GM12878 (cell line): ENCODE measurements around the gene SFTPB. TPM values are rescaled to one million over a fixed set of nuclear protein-coding genes. Genes with fewer than 3 reads are reported as not detected.

Experiments
- ATAC-seq: fragments of 200-7000 bp; cut with Tn5 transposase; 3 replicates; pipeline ENCODE4 v1.9.1; 2020; ENCODE audit warnings: mild to moderate bottlenecking, moderate library complexity
- BruUV-seq: library from RNA; stranded (reverse); fragments of 400-500 nt; replicated peaks from 2 replicates; lab custom pipeline; 2021; lab: Mats Ljungman, UMichigan
- CTCF ChIA-PET: fragments of 300-600 bp; sonication (Branson Sonifier 250); formaldehyde crosslinking; extraction: SDS; loops from one replicate; lab custom pipeline; 2021; ENCODE audit warnings: inconsistent platforms; lab: Yijun Ruan, JAX
- POLR2A ChIA-PET: fragments of 350-600 bp; formaldehyde crosslinking; extraction: SDS; loops from one replicate; lab custom pipeline; 2021; ENCODE audit warnings: inconsistent platforms; lab: Charles Lee
- RAD21 ChIA-PET: fragments of 300-600 bp; sonication (Branson Sonifier 250); formaldehyde crosslinking; loops from one replicate; lab custom pipeline; 2023; ENCODE audit warnings: antibody characterized with exemption; ENCODE audit not compliant: unreplicated experiment; lab: Charles Lee
- SMC1A ChIA-PET: fragments of 300-600 bp; sonication (Branson Sonifier 250); formaldehyde crosslinking; loops from one replicate; lab custom pipeline; 2023; ENCODE audit not compliant: unreplicated experiment, uncharacterized antibody; lab: Charles Lee
- DNase-seq: peaks from one replicate; pipeline ENCODE4 v3.0.0-alpha.2; 2011; ENCODE audit warnings: low read depth, low spot score
- FAIRE-seq: peaks from 3 replicates; lab custom pipeline; 2011; peaks lifted over from hg19 to GRCh38; lab: Jason Lieb, UNC
- H2AFZ ChIP-seq: 2 replicates; pipeline ENCODE4 v1.6.0; 2011; ENCODE audit warnings: low read depth, low read length, control low read depth; ENCODE audit not compliant: control insufficient read depth
- H3K27ac ChIP-seq: 2 replicates; pipeline ENCODE4 v1.5.1; 2011; ENCODE audit warnings: control low read depth; ENCODE audit not compliant: control insufficient read depth, insufficient read depth
- H3K27me3 ChIP-seq, 2 experiments: replicated peaks in 1 of 2; 2 replicates each; pipeline versions ENCODE4 v1.6.0 to v1.6.1; 2011; ENCODE audit warnings: low read length in 1 of 2; ENCODE audit not compliant: control insufficient read depth in 2 of 2, insufficient read depth in 2 of 2
- H3K36me3 ChIP-seq, 2 experiments: 2 replicates each; pipeline ENCODE4 v1.5.1; 2011; ENCODE audit warnings: low read length in 1 of 2; ENCODE audit not compliant: control insufficient read depth in 2 of 2, insufficient read depth in 2 of 2
- H3K4me1 ChIP-seq: 2 replicates; pipeline ENCODE4 v1.6.1; 2011; ENCODE audit warnings: mild to moderate bottlenecking, low read length, moderate library complexity, mixed read lengths; ENCODE audit not compliant: control insufficient read depth, insufficient read depth
- H3K4me2 ChIP-seq: 2 replicates; pipeline ENCODE4 v1.6.0; 2011; ENCODE audit warnings: control low read depth; ENCODE audit not compliant: control insufficient read depth, insufficient read depth
- H3K4me3 ChIP-seq: fragments of 200-600 bp; sonication (generic); 2 replicates; pipeline ENCODE4 v1.5.1; 2016
- H3K79me2 ChIP-seq: 2 replicates; pipeline ENCODE4 v1.6.0; 2011; ENCODE audit warnings: low read length; ENCODE audit not compliant: control insufficient read depth, insufficient read depth
- H3K9ac ChIP-seq: 2 replicates; pipeline ENCODE4 v1.8.0; 2011; ENCODE audit warnings: low read length, control low read depth, mixed read lengths; ENCODE audit not compliant: control insufficient read depth, insufficient read depth
- H3K9me3 ChIP-seq: replicated peaks from 3 replicates; pipeline ENCODE4 v1.5.1; 2011; ENCODE audit warnings: mild to moderate bottlenecking, low read length; ENCODE audit not compliant: control insufficient read depth, insufficient read depth
- H4K20me1 ChIP-seq: 2 replicates; pipeline ENCODE4 v1.6.0; 2011; ENCODE audit not compliant: control insufficient read depth, insufficient read depth
- CTCF ChIP-seq, 3 experiments: IDR thresholded peaks in 2 of 3; conservative IDR thresholded peaks in 1 of 3; 2 replicates each; pipeline ENCODE4 v1.5.1; 2011; ENCODE audit warnings: low read depth in 3 of 3, low read length in 3 of 3, mild to moderate bottlenecking in 3 of 3, control low read depth in 2 of 3, moderate library complexity in 2 of 3, inconsistent platforms in 1 of 3, mixed read lengths in 1 of 3; ENCODE audit not compliant: control insufficient read depth in 2 of 3, insufficient read depth in 1 of 3; ENCODE audit errors: extremely low read depth in 1 of 3
- ESRRA ChIP-seq: IDR thresholded peaks from 2 replicates; pipeline ENCODE4 v1.6.1; 2012; ENCODE audit warnings: mild to moderate bottlenecking, low read length, improper control_type of control experiment
- EZH2 ChIP-seq: IDR thresholded peaks from 2 replicates; pipeline ENCODE4 v1.6.1; 2012; ENCODE audit warnings: low read depth, mild to moderate bottlenecking, control low read depth, inconsistent platforms, low read length, borderline replicate concordance; ENCODE audit not compliant: control insufficient read depth
- IKZF1 ChIP-seq: fragments of 450-650 bp; conservative IDR thresholded peaks from 2 replicates; pipeline ENCODE4 v1.6.1; 2017; ENCODE audit warnings: antibody characterized with exemption, mild to moderate bottlenecking
- IRF4 ChIP-seq: IDR thresholded peaks from 2 replicates; pipeline ENCODE4 v1.6.1; 2011; ENCODE audit warnings: low read depth, low read length
- KAT2A ChIP-seq: conservative IDR thresholded peaks from 2 replicates; pipeline ENCODE4 v1.6.1; 2011; ENCODE audit warnings: low read depth, low read length; ENCODE audit not compliant: control insufficient read depth
- KDM1A ChIP-seq: fragments of 200-600 bp; sonication (generic); IDR thresholded peaks from 2 replicates; pipeline ENCODE4 v1.6.1; 2016; ENCODE audit warnings: borderline replicate concordance
- MTA2 ChIP-seq: fragments of 450-650 bp; IDR thresholded peaks from 2 replicates; pipeline ENCODE4 v1.6.1; 2016; ENCODE audit warnings: low read depth, mild to moderate bottlenecking, moderate library complexity
- NKRF ChIP-seq: fragments of 450-650 bp; conservative IDR thresholded peaks from 2 replicates; pipeline ENCODE4 v1.6.1; 2017; ENCODE audit warnings: mild to moderate bottlenecking, moderate library complexity
- NR2F1 ChIP-seq: fragments of 450-650 bp; conservative IDR thresholded peaks from 2 replicates; pipeline ENCODE4 v1.6.1; 2017; ENCODE audit warnings: mild to moderate bottlenecking
- PAX5 ChIP-seq: IDR thresholded peaks from 2 replicates; pipeline ENCODE4 v1.6.1; 2011; ENCODE audit warnings: low read depth, low read length, borderline replicate concordance
- PKNOX1 ChIP-seq: fragments of 450-650 bp; IDR thresholded peaks from 2 replicates; pipeline ENCODE4 v1.6.1; 2016; ENCODE audit warnings: mild to moderate bottlenecking
- RELB ChIP-seq: fragments of 450-650 bp; IDR thresholded peaks from 2 replicates; pipeline ENCODE4 v1.6.1; 2017; ENCODE audit warnings: low read depth, mild to moderate bottlenecking, moderate library complexity
- RUNX3 ChIP-seq: IDR thresholded peaks from 2 replicates; pipeline ENCODE4 v1.6.1; 2012; ENCODE audit warnings: low read length, inconsistent platforms
- SIX5 ChIP-seq: IDR thresholded peaks from 2 replicates; pipeline ENCODE4 v1.6.1; 2011; ENCODE audit warnings: mild to moderate bottlenecking, low read depth, low read length, moderate library complexity; ENCODE audit not compliant: severe bottlenecking
- SMC3 ChIP-seq: IDR thresholded peaks from 2 replicates; pipeline ENCODE4 v1.6.1; 2011; ENCODE audit warnings: low read length, improper control_type of control experiment, borderline replicate concordance
- SPI1 ChIP-seq: IDR thresholded peaks from 2 replicates; pipeline ENCODE4 v1.6.1; 2011; ENCODE audit warnings: low read depth, mild to moderate bottlenecking, low read length, moderate library complexity, borderline replicate concordance; ENCODE audit not compliant: insufficient read depth
- ZNF217 ChIP-seq: fragments of 450-650 bp; IDR thresholded peaks from 2 replicates; pipeline ENCODE4 v1.6.1; 2017; ENCODE audit warnings: antibody characterized with exemption, mild to moderate bottlenecking
- WGBS: methylation state at CpG from one replicate; pipeline ENCODE4 v1.1.6; 2016; ENCODE audit warnings: low lambda C conversion rate; ENCODE audit not compliant: insufficient replicate concordance, insufficient coverage; ENCODE audit errors: missing lambda C conversion rate; 5-methylcytosine and 5-hydroxymethylcytosine counted together
- in situ Hi-C: fragments of 300-500 bp; cut with MboI; formaldehyde crosslinking; loops from 9 replicates; pipeline ENCODE4 v1.14.3; 2018; ENCODE audit warnings: mixed read lengths
- intact Hi-C: fragments of 100-400 bp; cut with micrococcal nuclease; formaldehyde crosslinking; loops from one replicate; pipeline ENCODE4 v1.14.2; 2022; ENCODE audit not compliant: unreplicated experiment
- polyA plus RNA-seq, 11 experiments: library from polyadenylated mRNA; depleted of rRNA in 4 of 11; unstranded in 6 of 11; stranded (reverse) in 5 of 11; fragments of >200 nt; fragmentation: Nextera tagmentation in 4 of 11; fragmentation: Illumina TruSeq in 1 of 11; extraction: Ambion mirVana in 4 of 11; extraction: Trizol in 1 of 11; gene quantifications; 1 replicate in 1 of 11; 2 replicates in 10 of 11; pipeline versions ENCODE4 v1.2.1 to v1.2.3, GENCODE V29; 2011 to 2016; ENCODE audit warnings: inconsistent platforms in 2 of 11, missing spikeins in 2 of 11, low read depth in 1 of 11
- total RNA-seq, 4 experiments: library from RNA; depleted of rRNA in 3 of 4; stranded (reverse); fragments of >200 nt in 3 of 4; fragmentation: Illumina TruSeq in 1 of 4; extraction: Trizol in 1 of 4; gene quantifications; 2 replicates each; pipeline versions ENCODE4 v1.2.1 to v1.2.3, GENCODE V29; 2013 to 2021

SFTPB gene
- total and polyA plus RNA-seq, 10 of the 15 experiments (the other 5 are each of a cell fraction or from before 2014, with no cell fraction given), result 0.02 to 5.3 TPM; not detected in 8

- H3K9ac ChIP-seq, result no peak overlapping the region
- DNase-seq, result peak; percentile 55
- TF ChIP-seq IKZF1 (peak; percentile 15; the same call in 1 of the 2 replicates), EZH2 (no peak), KAT2A (no peak), SPI1 (peak; percentile 85), PAX5 (peak; percentile 69; the same call in 1 of the 2 replicates), CTCF (IDR thresholded peaks at IDR 0.05 in 2 of 3, conservative IDR thresholded peaks at IDR 0.05 in 1 of 3; ENCODE audit: control insufficient read depth in 2 of 3, extremely low read depth in 1 of 3, insufficient read depth in 1 of 3, low read depth in 3 of 3, low read length in 3 of 3) (no peak), SIX5 (no peak), NKRF (no peak), MTA2 (peak; percentile 52; the same call in 1 of the 2 replicates), NR2F1 (peak; percentile 43; the same call in 1 of the 2 replicates), ZNF217 (no peak), PKNOX1 (no peak), RUNX3 (peak; percentile 28; the same call in 1 of the 2 replicates), RELB (peak; percentile 50; the same call in 1 of the 2 replicates), ESRRA (peak; percentile 88; the same call in 1 of the 2 replicates), IRF4 (0 out of 2 replicates have a peak, but pooled peaks have one; percentile 41), SMC3 (no peak), KDM1A (no peak)
These were observed 1.6 kb upstream of the SFTPB start for GRCh38 chr2:85669549-85669948.

More at GRCh38 chr2:85669549-85669948, 1.6 kb upstream of the SFTPB start:
- H3K79me2 ChIP-seq, result no peaks in the 10 kb centered on the region
- intact Hi-C loops (no loop called here), in situ Hi-C loops (no loop called here)
- H4K20me1 ChIP-seq, result no peaks in the 10 kb centered on the region
- RAD21 ChIA-PET, result interaction anchor here (1.2 to 2.5 kb wide), 2 partner anchors 36 to 49 kb away, joined by 3 to 6 read pairs; no protein-coding TSS in a partner anchor
- H3K4me3 ChIP-seq, result no peak overlapping the region
- CTCF ChIA-PET, result interaction anchor here (0.6 to 3.6 kb wide), 5 partner anchors 20 to 73 kb away, joined by 3 to 23 read pairs (median 5); no protein-coding TSS in a partner anchor
- no peak overlapping the region for H3K27ac ChIP-seq
- no TSS peak for BruUV-seq
- SMC1A ChIA-PET, result interaction anchor here (0.9 to 1.7 kb wide), 2 partner anchors 24 to 34 kb away, joined by 3 to 6 read pairs; no protein-coding TSS in a partner anchor
- WGBS, result 14% methylated on average over 5 of the region's 5 CpGs
- H3K9me3 ChIP-seq, result no peaks in the 10 kb centered on the region
- no peaks in the 10 kb centered on the region for H3K36me3 ChIP-seq
- no peaks in the 10 kb centered on the region for H3K27me3 ChIP-seq
- H3K4me1 ChIP-seq, result peaks cover 3% of the 10 kb centered on the region; the same call in 1 of the 2 replicates
- POLR2A ChIA-PET, result interaction anchor here (0.7 to 1.2 kb wide), 3 partner anchors 9 to 103 kb away, joined by 3 to 8 read pairs (median 8); no protein-coding TSS in a partner anchor
- no peak overlapping the region for H2AFZ ChIP-seq
- no peak overlapping the region for H3K4me2 ChIP-seq
- ATAC-seq, result peak; percentile 90
- peak; percentile 81 for FAIRE-seq
